ENCODE results near the gene TMEM254. TPM values are rescaled to one million over a fixed set of nuclear protein-coding genes. Genes with fewer than 3 reads are reported as not detected.

TMEM254 gene
- total and polyA plus RNA-seq, 2 donors from 2014 or later, result 21.1 to 29.5 TPM

GRCh38 chr10:80079312-80079719 lies 851 bp downstream of the TMEM254 start:
- DNase-seq, result no peak
- FAIRE-seq, result no peak
- Histone ChIP-seq H3K9me3 (ENCODE audit: control insufficient read depth in 2 of 3, insufficient read depth in 1 of 3, low read length in 3 of 3) (no peaks in the 10 kb centered on the region), H3K9ac (ENCODE audit: low read length in 3 of 3) (peak overlapping the region; percentile 27 to 96 (median 95)), H3K4me1 (ENCODE audit: control insufficient read depth in 2 of 3, insufficient read depth in 2 of 3, low read depth in 1 of 3, low read length in 3 of 3) (peaks cover 0 to 4% (median 0%) of the 10 kb centered on the region in 3 donors), H3K27ac (ENCODE audit: low read depth in 2 of 2, low read length in 2 of 2) (peak overlapping the region; percentile 88 to 97), H3K27me3 (ENCODE audit: control insufficient read depth, insufficient read depth, low read length) (no peaks in the 10 kb centered on the region), H3K36me3 (ENCODE audit: control insufficient read depth in 2 of 3, insufficient read depth in 3 of 3, low read length in 3 of 3) (peaks cover 0 to 3% (median 0%) of the 10 kb centered on the region in 3 donors), H3K4me3 (ENCODE audit: low read length in 3 of 3) (peak overlapping the region; percentile 91 to 99 (median 91))
- TF ChIP-seq, protein P1, sequence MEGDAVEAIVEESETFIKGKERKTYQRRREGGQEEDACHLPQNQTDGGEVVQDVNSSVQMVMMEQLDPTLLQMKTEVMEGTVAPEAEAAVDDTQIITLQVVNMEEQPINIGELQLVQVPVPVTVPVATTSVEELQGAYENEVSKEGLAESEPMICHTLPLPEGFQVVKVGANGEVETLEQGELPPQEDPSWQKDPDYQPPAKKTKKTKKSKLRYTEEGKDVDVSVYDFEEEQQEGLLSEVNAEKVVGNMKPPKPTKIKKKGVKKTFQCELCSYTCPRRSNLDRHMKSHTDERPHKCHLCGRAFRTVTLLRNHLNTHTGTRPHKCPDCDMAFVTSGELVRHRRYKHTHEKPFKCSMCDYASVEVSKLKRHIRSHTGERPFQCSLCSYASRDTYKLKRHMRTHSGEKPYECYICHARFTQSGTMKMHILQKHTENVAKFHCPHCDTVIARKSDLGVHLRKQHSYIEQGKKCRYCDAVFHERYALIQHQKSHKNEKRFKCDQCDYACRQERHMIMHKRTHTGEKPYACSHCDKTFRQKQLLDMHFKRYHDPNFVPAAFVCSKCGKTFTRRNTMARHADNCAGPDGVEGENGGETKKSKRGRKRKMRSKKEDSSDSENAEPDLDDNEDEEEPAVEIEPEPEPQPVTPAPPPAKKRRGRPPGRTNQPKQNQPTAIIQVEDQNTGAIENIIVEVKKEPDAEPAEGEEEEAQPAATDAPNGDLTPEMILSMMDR (IDR thresholded peaks at IDR 0.05; ENCODE audit: borderline replicate concordance, extremely low read depth, insufficient read depth), result no peak
- intact Hi-C loops (cut with DNase I), result no loop called here

DNA sequence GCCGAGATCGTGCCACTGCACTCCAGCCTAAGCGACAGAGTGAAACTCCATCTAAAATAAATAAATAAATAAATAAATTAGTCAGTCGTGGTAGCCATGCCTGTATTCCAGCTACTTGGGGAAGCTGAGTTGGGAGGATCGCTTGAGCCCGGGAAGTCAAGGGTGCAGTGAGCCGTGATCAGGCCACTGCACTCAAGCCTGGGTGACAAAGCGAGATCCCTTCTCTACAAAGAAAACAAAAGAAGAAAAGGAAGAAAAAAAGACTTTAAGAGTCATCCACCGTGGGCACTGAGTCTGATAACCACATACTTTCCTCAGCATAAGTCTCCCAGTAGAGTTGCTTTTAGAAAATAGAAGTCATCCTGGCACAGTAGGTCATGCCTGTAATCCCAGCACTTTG lies 2.6 kb downstream of the TMEM254 start:
- Histone ChIP-seq H3K9me3 (ENCODE audit: control insufficient read depth in 2 of 3, insufficient read depth in 1 of 3, low read length in 3 of 3) (no peaks in the 10 kb centered on the region), H3K27ac (ENCODE audit: low read depth in 2 of 2, low read length in 2 of 2) (no peak overlapping the region), H3K36me3 (ENCODE audit: control insufficient read depth in 2 of 3, insufficient read depth in 3 of 3, low read length in 3 of 3) (peaks cover 0 to 4% (median 0%) of the 10 kb centered on the region in 3 donors), H3K27me3 (ENCODE audit: control insufficient read depth, insufficient read depth, low read length) (no peaks in the 10 kb centered on the region), H3K4me1 (ENCODE audit: control insufficient read depth in 2 of 3, insufficient read depth in 2 of 3, low read depth in 1 of 3, low read length in 3 of 3) (peaks cover 0 to 4% (median 0%) of the 10 kb centered on the region in 3 donors), H3K4me3 (ENCODE audit: low read length in 3 of 3) (no peak overlapping the region), H3K9ac (ENCODE audit: low read length in 3 of 3) (no peak overlapping the region)
- FAIRE-seq (no peak), DNase-seq (no peak)
- intact Hi-C loops (cut with DNase I), result no loop called here
- TF ChIP-seq, protein P1 (IDR thresholded peaks at IDR 0.05; ENCODE audit: borderline replicate concordance, extremely low read depth, insufficient read depth), result no peak

DNA sequence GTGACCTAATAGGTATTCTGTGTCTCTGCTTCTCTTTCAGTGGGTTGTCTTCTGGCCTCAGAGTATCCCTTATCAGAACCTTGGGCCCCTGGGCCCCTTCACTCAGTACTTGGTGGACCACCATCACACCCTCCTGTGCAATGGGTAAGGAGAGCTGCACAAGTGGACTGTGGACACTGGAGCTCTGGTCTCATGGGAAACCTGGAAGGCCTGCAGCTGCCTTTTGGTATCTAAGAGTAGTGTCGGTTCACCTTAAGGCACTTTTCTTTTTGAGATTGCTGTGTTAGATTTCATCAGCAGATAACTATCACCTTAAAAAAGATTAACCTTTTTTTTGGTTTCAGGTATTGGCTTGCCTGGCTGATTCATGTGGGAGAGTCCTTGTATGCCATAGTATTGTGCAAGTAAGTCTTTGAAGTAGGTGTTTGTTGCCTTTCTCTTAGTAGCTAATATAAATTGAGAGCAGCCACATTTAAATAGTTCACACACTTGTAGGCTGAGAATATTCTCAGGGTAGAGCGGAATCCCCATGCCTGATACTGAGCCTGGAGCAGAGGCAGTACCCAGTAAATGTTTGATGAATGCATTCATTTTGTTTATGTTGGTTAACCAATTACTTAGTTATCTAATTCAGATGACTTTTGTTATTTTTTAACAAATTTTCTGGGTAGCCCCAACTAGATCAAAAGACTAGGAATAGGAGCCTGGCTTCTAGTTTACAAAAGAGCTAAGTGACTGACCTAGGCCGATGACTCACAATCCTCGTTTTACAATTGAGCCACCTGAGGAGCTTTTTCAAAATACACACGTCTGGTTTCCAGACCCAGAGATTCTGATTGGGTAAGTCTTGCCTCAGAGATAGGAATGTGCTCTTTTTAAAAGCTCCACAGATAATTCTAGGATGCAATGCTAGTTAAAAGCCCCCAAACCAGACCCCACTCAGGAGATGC lies 3.6 kb downstream of the TMEM254 start:
- Histone ChIP-seq H3K9ac (ENCODE audit: low read length in 3 of 3) (no peak overlapping the region), H3K9me3 (ENCODE audit: control insufficient read depth in 2 of 3, insufficient read depth in 1 of 3, low read length in 3 of 3) (no peaks in the 10 kb centered on the region), H3K4me3 (ENCODE audit: low read length in 3 of 3) (no peak overlapping the region), H3K4me1 (ENCODE audit: control insufficient read depth in 2 of 3, insufficient read depth in 2 of 3, low read depth in 1 of 3, low read length in 3 of 3) (peaks cover 0 to 4% (median 0%) of the 10 kb centered on the region in 3 donors), H3K27ac (ENCODE audit: low read depth in 2 of 2, low read length in 2 of 2) (no peak overlapping the region), H3K27me3 (ENCODE audit: control insufficient read depth, insufficient read depth, low read length) (no peaks in the 10 kb centered on the region), H3K36me3 (ENCODE audit: control insufficient read depth in 2 of 3, insufficient read depth in 3 of 3, low read length in 3 of 3) (peaks cover 0 to 4% (median 0%) of the 10 kb centered on the region in 3 donors)
- intact Hi-C loops (cut with DNase I), result no loop called here
- TF ChIP-seq, protein P1 (IDR thresholded peaks at IDR 0.05; ENCODE audit: borderline replicate concordance, extremely low read depth, insufficient read depth), result no peak
- DNase-seq (no peak), FAIRE-seq (no peak)
